HG03565 (cell line): ENCODE data around the gene VWA3B.
"Not testable (repeated sequence)": the region's sequence is repeated elsewhere in the genome, so short reads cannot be mapped to it uniquely, and the experiment has no call there.

Experiments
- ATAC-seq: cut with Tn5 transposase; IDR thresholded peaks from one replicate; pipeline ENCODE4 v1.9.1; 2021; ENCODE audit warnings: mild to moderate bottlenecking, moderate library complexity; ENCODE audit not compliant: unreplicated experiment

VWA3B gene

GRCh38 chr2:98127229-98127989, 40.4 kb downstream of the VWA3B start:
- ATAC-seq: no peak

DNA sequence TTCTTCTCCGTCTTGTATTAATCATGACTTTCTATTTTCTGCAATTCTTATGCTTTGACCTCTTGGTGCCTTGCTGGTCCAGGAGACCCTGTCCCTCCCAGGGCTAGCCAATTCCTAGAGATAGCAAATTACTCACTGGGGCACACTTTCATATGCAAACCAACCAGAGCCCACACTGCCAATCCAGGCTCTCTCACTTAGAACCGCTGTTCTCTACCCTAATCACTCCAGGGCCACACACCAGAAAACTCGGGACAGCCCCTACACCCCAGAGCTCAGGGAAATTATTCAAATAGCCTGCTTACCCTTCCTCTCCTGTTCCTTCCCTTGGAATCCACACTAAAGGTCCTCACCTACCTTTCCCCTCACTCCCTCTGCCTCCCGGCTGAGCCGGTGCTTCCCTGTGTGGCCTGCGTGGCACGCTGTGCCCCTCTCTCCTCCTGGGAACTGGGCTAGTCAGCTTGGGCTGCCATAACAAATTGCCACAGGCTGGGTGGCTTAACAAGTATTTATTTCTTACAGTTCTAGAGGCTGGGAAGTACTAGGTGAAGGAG, 41.7 kb downstream of the VWA3B start:
- no peak for ATAC-seq

GRCh38 chr2:98130073-98130472, 43.1 kb downstream of the VWA3B start:
- ATAC-seq: not testable (repeated sequence)

DNA sequence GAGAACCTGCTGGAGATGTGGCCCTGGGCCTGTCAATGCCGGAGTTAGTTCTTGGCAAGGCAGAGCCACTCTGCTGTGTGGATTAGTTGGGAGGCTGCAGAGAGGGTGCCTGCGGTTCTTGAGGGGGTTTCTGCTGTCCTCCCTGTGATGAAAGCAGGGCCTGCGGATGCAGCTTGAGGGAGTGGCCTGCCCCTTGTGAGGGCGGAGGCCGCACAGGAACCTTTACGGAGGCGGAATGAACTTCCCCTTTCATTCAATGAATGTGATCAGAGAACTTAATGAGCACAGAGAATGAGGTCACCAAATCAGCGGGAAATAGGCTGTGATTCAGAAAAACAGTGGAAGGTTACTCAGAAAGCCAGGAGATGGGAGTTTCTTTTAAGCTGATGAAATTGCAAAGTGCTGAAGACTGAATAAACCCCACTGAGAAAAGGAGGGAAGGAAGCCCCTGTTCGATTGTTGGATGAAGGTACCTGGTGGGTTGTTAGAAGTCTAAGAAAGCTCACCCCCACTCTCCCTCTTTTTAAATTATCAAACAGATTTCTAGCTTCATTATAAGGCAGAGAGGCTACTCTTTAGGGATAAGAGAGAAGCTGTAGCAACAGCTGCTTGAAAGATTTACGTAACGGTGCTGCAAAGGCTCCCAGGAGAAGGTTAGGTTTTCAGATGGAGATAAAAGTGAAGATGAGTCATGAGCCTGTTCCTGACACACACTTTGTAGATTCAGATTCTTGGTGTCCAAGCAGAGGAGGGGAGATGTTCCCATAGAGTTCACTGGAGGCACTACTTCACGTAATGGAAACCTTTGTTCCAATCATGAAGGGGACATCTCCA, 47.4 kb downstream of the VWA3B start:
- ATAC-seq: peak; percentile 83

DNA sequence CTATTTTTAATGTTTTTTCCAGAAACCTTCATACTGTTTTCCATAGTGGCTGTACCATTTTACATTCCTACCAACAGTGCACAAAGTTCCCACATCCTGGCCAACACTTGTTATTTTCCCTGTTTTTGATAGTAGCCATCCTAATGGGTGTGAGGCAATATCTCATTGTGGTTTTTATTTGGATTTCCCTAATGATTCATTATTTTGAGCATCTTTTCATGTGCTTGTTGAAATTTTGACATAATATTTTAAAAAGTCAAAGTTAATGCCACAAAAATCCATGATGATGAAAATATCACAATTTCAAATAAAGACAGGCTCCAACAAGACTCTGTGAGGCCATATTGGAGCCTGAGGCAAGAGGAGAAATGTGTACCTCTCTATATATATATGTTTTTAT, 50.2 kb downstream of the VWA3B start:
- ATAC-seq: no peak

GRCh38 chr2:98138978-98139377, 52.0 kb downstream of the VWA3B start:
- not testable (repeated sequence) for ATAC-seq

- no peak for ATAC-seq
Observed at GRCh38 chr2:98140210-98140609, 53.2 kb downstream of the VWA3B start.

- ATAC-seq: no peak
Observed at GRCh38 chr2:98142106-98142791, 55.3 kb downstream of the VWA3B start.

DNA sequence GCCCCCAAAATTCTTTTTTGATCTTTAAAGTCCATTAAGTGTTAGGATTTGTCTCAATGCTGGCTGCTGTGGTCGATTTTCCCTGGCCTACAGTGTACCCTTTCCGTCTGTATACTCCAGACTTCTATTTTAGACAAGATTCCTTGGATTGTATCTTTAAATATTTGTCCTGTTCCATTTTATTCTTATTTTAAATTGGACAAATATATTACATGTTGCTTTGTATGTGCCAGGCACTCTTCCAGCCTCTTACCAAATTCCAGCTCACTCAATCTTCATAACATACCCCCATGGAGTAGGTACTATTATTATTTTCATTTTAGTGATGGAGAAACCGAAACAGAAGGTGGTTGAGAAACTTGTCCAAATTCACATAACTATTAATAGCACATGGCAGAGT, 58.1 kb downstream of the VWA3B start:
- ATAC-seq: no peak

DNA sequence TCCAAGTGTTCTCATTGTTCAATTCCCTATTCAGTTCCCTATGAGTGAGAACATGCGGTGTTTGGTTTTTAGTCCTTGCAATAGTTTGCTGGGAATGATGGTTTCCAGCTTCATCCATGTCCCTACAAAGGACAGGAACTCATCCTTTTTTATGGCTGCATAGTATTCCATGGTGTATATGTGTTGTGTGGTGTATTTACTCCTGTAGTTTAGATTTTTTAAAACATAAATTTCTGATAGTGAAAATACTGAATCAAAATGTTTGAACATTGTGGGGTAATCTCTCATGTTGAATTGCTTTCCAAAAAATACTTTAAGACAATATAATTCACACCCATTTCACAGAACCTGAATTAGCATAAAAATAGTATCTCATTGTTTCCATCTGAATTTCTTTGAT, 60.9 kb downstream of the VWA3B start:
- not testable (repeated sequence) for ATAC-seq

DNA sequence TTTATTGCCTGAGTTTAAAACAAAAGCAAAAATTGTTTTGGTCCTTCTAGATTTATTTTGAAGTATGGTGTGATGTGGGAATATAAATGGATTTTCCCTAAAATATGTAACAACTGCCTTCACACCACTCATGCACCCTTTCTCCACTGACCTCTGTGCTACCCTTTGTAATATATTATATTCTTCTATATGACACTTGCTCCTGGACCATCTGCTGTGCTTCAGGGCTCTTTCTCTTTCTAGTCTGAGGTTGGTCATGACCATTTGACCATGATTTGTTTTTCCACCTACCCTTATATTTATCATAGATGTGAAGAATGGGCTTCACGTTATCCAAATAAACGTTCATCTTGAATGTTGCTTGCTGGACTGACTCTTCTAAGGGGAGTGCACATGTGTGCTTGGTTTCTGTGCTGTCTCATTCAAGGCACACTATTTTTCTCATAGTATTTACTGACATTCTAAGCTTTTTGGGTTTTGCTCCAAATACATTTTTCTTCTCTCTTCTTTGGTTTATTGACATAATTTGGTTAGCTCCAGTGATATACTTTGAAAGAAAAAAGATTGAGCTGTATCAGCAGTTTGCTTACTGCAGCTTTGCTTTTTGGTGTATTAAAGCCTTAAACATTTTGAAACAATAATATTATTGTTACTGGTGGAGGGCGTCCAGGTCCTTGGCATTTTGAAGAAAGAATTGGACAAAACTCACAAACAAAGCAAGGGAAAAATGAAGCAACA, 61.8 kb downstream of the VWA3B start:
- ATAC-seq: no peak

- ATAC-seq: no peak
Observed at GRCh38 chr2:98149333-98149697, 62.3 kb downstream of the VWA3B start.

DNA sequence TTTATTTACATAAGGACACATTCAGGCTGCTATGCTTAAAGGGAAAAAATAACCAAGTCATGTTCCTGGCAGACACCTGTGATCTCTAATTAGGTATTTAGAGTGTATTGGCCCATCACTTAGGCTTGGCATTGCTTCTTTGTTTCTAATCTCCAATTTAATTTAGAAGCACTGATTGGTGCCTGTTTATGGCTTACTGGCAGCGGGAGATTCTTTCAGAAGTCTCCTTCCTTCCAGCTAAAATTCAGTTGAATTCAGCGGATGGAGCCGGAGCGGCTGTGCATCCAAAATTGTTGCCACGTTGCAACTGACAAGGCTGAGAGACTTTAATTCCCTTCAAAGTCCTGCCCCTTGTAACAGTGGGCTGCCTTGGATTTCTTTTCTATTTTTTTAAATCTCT, 66.5 kb downstream of the VWA3B start:
- ATAC-seq: no peak

DNA sequence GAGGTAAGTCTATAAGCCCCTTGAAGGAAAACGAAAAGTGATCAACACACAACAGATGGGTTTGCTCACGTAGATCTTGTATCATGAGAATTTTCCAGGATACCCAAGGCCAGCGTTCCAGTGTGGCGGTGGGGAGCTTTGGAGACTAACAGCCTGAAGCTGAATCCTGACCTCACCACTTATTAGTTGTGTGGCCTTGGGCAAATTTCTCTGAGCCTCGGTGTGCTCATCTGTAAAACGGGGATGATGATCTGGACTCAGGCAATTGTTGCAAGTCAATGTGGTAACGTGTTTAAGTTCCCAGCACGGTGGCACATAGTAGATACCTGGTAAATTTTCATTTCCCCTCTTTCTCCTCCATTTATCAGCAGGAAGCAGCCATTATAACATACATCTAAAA, 68.3 kb downstream of the VWA3B start:
- no peak for ATAC-seq

DNA sequence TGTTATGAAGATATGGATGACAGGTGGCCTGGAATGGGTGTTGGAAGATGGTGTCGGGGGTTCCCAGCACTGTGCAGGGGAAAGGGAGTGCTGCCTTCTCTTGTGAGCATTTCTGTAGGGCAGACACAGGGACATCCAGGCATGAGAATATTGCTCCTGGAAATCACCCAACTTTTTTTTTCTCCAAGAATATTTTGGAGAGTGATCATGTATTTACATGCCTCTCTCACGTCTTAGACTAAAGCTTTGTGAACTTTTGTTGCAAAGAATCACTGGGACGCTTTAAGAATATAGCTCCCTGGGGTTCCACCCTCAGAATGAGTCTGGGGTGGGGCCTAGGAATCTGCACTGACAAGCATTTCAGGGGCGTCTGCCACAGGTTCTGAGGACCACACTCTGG, 68.7 kb downstream of the VWA3B start:
- no peak for ATAC-seq

DNA sequence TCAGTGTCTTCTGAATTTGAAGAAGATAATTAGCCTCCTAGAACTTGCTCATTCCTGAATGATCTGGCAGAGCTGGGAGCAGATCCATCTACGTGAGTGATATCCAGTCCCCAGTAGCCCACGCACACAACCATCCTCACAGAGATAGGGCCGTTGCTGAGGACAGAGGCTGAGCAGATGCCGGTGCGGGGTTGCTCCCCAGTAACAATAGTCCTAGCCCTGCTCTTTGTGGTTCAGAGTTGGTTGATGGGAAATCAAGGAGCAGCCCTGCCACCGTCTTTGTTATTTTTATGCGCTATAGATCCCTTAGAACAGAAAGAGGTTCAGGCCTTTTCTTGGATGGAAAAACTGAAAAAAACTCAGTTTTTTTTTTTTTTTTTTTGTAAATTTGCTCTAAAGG, 69.3 kb downstream of the VWA3B start:
- no peak for ATAC-seq

DNA sequence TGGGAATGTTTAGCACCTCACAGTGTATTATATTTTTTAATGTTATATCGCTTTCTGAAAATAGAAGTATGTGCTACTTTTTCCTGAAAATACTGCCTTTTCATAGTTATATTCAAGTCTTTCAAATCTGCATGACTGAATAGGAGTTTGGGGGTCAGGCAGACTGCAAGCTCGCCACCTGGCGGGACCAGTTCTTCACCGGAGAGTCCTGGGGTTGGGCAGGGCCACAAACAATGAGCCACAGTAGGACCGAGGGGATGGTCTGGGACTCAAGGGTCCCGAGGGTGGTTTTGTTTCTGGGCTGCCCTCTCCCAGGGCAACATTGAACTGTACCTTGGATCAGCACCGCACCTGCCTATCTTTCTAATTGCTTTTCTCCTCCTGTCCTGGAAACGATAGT, 70.6 kb downstream of the VWA3B start:
- no peak for ATAC-seq

DNA sequence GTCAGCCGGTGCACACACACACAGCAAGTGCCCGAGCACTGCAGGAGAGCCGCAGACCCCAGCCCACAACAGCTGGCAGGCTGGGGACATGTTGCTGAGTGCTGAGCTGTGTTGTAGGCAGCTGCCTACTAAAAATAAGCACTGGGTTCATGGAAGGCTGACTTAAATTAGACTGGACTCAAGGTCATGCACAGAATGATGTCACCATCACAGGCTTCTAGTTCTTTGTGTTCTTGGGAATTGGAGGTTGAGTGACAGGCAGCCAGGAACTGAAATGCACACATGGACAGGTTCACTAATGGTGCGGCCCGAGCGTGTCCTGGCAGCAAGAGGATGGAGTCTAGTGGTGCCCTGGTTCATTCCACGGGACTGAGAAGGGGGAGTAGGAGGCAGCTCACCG, 71.3 kb downstream of the VWA3B start:
- ATAC-seq: no peak

DNA sequence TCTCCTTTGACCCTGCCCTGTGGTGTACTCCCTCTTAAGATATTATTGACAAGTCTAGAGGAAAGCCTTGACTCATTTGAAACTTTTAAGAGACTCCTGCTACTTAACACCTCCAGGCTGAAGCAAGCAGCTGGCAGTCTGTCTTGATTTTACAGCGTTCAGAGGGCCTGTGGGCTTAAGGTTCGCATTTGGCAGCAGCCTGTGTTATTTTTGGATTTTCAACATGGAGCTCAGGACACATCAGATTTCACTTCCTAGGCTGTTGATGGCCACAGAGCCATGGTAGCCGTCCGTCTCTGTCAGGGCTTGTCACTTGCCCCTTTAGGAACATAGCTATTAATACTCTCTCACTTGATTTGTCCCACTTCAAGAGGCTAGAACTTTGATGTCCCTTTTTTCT, 73.6 kb downstream of the VWA3B start:
- no peak for ATAC-seq

- ATAC-seq: no peak
Observed at GRCh38 chr2:98161186-98161585, 74.2 kb downstream of the VWA3B start.

GRCh38 chr2:98164256-98164655, 77.3 kb downstream of the VWA3B start:
- ATAC-seq: no peak
